ENCODE measurements around the gene MYO10.
"Not testable (repeated sequence)": the region's sequence is repeated elsewhere in the genome, so short reads cannot be mapped to it uniquely, and the experiment has no call there.

Gene MYO10

GRCh38 chr5:16772556-16772955 lies 163.5 kb downstream of the MYO10 start:
- no peak for DNase-seq

- DNase-seq, result no peak
Observed at GRCh38 chr5:16768184-16768583, 167.9 kb downstream of the MYO10 start.

GRCh38 chr5:16763211-16763610 lies 172.9 kb downstream of the MYO10 start:
- DNase-seq, result no peak

- peak; percentile 38 for DNase-seq
Observed at GRCh38 chr5:16759147-16759773, 176.8 kb downstream of the MYO10 start.

- DNase-seq, result no peak
Observed at GRCh38 chr5:16757989-16758501, 178.0 kb downstream of the MYO10 start.

- not testable (repeated sequence) for DNase-seq
Observed at GRCh38 chr5:16757577-16757976, 178.5 kb downstream of the MYO10 start.

- DNase-seq, result no peak
Observed at GRCh38 chr5:16757146-16757545, 178.9 kb downstream of the MYO10 start.

- no peak for DNase-seq
Observed at GRCh38 chr5:16756692-16757091, 179.4 kb downstream of the MYO10 start.

GRCh38 chr5:16755641-16756040 lies 180.4 kb downstream of the MYO10 start:
- DNase-seq, result no peak

GRCh38 chr5:16754601-16755000 lies 181.5 kb downstream of the MYO10 start:
- DNase-seq, result no peak

- DNase-seq, result no peak
Observed at GRCh38 chr5:16754086-16754485, 182.0 kb downstream of the MYO10 start.

GRCh38 chr5:16750445-16750844 lies 185.6 kb downstream of the MYO10 start:
- DNase-seq, result no peak

- DNase-seq, result no peak
Observed at GRCh38 chr5:16749626-16750025, 186.5 kb downstream of the MYO10 start.

- no peak for DNase-seq
Observed at GRCh38 chr5:16744164-16744880, 191.8 kb downstream of the MYO10 start.

GRCh38 chr5:16742938-16743337 lies 193.2 kb downstream of the MYO10 start:
- DNase-seq, result no peak

GRCh38 chr5:16740811-16741392 lies 195.2 kb downstream of the MYO10 start:
- DNase-seq, result no peak

GRCh38 chr5:16740066-16740810 lies 195.8 kb downstream of the MYO10 start:
- no peak for DNase-seq

- not testable (repeated sequence) for DNase-seq
Observed at GRCh38 chr5:16738393-16738792, 197.7 kb downstream of the MYO10 start.

GRCh38 chr5:16737620-16738364 lies 198.3 kb downstream of the MYO10 start:
- DNase-seq, result no peak

- no peak for DNase-seq
Observed at GRCh38 chr5:16737209-16737608, 198.9 kb downstream of the MYO10 start.

- DNase-seq, result no peak
Observed at GRCh38 chr5:16736158-16736995, 199.7 kb downstream of the MYO10 start.
